IPS DF 6.9 (cell line): ENCODE results near the gene PGGT1B.
"Not testable (repeated sequence)": the region's sequence is repeated elsewhere in the genome, so short reads cannot be mapped to it uniquely, and the experiment has no call there.

Experiments
- DNase-seq: peaks from one replicate; pipeline ENCODE4 v3.0.0-alpha.2; 2013; ENCODE audit warnings: low read depth, low spot score
- H3K27ac ChIP-seq: one replicate; pipeline ENCODE4 v1.5.1; 2013; ENCODE audit warnings: low read length, control low read depth
- H3K27me3 ChIP-seq: 2 replicates; pipeline ENCODE4 v1.6.1; 2013; ENCODE audit warnings: mild to moderate bottlenecking, low read length; ENCODE audit not compliant: control insufficient read depth, insufficient read depth
- H3K36me3 ChIP-seq: 2 replicates; pipeline ENCODE4 v1.6.1; 2013; ENCODE audit warnings: low read length; ENCODE audit not compliant: control insufficient read depth, insufficient read depth
- H3K4me1 ChIP-seq: 2 replicates; pipeline ENCODE4 v1.6.1; 2013; ENCODE audit warnings: low read length; ENCODE audit not compliant: control insufficient read depth, insufficient read depth
- H3K4me3 ChIP-seq: 2 replicates; pipeline ENCODE4 v1.5.1; 2013; ENCODE audit warnings: mild to moderate bottlenecking, low read length
- H3K9me3 ChIP-seq: 2 replicates; pipeline ENCODE4 v1.6.1; 2013; ENCODE audit warnings: low read length, inconsistent platforms; ENCODE audit not compliant: control insufficient read depth, insufficient read depth
- WGBS: extraction: QIAGEN DNeasy Blood & Tissue Kit; methylation state at CpG from one replicate; pipeline ENCODE4 v1.1.7; 2013; ENCODE audit warnings: mixed read lengths, missing lambda C conversion rate; ENCODE audit not compliant: insufficient read length, insufficient coverage; 5-methylcytosine and 5-hydroxymethylcytosine counted together

The PGGT1B gene

DNA sequence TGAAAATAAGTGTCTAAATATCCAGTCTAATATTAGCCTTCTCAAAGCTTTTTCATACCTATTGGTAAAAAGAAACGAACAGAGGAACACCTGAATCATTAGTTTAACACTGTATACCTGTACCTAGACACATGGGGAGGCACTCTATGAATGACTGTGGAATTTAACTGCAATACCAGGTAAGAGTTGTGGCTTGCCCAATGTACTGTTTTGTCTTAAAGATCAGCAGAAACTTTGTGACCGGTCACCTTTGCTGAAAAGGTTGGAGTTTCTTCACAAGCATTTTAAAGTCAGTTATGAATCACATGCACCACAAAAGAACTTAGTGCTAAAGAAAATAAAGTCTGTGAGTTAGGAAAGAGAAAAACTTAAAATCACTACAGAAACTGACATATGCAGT lies 2.4 kb downstream of the PGGT1B start:
- no peak overlapping the region for H3K27ac ChIP-seq
- no peaks in the 10 kb centered on the region for H3K36me3 ChIP-seq
- no peaks in the 10 kb centered on the region for H3K4me1 ChIP-seq
- no CpG with 5 or more reads among the region's 2 CpGs for WGBS
- no peak for DNase-seq
- no peaks in the 10 kb centered on the region for H3K27me3 ChIP-seq
- H3K9me3 ChIP-seq: no peaks in the 10 kb centered on the region
- H3K4me3 ChIP-seq: no peak overlapping the region

DNA sequence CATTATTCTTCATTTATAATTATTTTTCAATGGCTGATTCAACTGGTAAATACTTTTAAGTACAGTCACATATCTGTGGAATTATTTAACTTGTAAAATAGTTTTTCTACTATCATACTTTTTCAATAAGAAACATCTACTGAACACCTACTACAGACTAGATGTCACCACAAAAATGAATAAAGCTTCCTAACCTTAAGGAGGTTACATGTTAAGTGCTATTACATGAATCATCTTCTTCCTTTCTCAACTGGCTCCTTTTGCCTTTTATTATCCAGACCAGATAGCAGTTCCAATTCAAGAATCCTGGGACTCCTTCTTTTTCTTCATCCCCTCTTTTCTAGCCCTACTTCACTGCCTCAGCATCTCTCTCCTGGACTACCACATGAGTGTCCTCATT lies 4.7 kb downstream of the PGGT1B start:
- no peak for DNase-seq
- Histone ChIP-seq H3K36me3 (no peaks in the 10 kb centered on the region), H3K4me1 (no peaks in the 10 kb centered on the region), H3K27ac (no peak overlapping the region), H3K4me3 (no peak overlapping the region), H3K9me3 (no peaks in the 10 kb centered on the region), H3K27me3 (no peaks in the 10 kb centered on the region)

DNA sequence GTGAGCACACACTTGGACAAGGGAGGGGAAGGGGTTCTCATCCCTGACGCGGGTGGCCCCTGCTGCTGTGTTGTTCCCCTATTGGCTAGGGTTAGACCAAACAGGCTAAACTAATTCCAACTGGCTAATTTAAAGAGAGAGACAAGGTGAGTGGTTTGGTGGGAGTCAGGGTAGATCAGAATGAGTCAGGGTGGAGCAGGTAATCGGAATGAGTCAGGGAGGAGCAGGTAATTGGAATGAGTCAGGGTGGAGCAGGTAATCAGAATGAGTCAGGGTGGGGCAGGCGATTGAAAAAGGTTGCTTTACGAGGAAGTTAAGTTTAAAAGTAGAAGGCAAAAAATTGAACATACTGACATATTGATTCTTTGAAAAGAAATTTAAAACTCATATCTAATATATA lies 13.3 kb downstream of the PGGT1B start:
- H3K27ac ChIP-seq, H3K9me3 ChIP-seq, DNase-seq, H3K27me3 ChIP-seq, H3K4me3 ChIP-seq, H3K4me1 ChIP-seq, H3K36me3 ChIP-seq: not testable (repeated sequence)
- no CpG with 5 or more reads among the region's 5 CpGs for WGBS

DNA sequence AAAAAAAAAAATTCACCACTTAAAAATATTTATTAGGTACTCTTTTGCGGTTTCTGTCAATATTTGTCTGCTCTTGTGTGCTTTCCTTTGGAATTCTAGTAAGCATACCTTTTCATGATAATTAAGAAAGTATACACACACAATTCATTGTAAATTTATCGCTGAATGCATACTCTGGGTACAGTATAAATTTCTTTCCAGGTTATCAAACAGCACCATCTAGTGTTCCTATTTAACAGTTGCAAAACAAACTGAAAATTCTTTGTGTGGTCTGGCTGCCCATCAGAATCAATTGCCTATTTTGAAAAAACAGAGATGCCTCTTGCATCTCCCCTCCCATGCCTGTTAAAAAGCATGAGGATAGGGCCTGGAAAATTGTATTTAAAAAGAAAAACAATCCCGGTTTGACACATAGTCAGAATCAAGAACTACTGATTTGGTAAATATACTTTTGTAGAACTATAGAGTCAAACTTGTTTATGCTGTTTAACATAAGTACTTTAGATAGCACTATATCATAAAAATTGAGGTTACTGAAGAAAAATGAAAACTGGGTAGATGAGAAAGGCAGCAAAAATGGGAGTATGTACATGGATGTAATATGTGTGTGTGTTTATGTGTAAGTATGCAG lies 16.2 kb downstream of the PGGT1B start:
- no CpG with 5 or more reads among the region's 3 CpGs for WGBS
- DNase-seq: no peak
- H3K4me3 ChIP-seq: no peak overlapping the region
- no peak overlapping the region for H3K27ac ChIP-seq
- no peaks in the 10 kb centered on the region; the same call in 1 of the 2 replicates for H3K27me3 ChIP-seq
- H3K36me3 ChIP-seq: no peaks in the 10 kb centered on the region
- H3K4me1 ChIP-seq: no peaks in the 10 kb centered on the region
- H3K9me3 ChIP-seq: no peaks in the 10 kb centered on the region

DNA sequence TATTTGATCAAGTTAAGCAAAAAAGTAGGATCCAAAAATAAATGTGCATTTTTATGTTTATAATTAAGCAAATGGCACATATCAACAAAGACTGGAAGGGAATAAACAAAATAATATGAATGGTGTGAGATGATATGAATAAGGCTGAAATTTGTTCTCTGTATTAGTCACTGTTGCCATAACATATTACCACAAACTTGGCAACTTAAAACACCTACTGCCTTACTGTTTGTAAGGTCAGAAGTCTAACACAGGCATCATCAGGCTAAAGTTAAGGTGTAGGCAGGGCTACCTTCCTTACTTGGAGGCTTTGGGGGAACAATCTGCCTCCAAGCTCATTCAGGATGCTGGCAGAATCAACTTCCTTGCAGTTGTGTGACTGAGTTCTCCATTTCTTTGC lies 19.3 kb downstream of the PGGT1B start:
- H3K4me1 ChIP-seq: no peaks in the 10 kb centered on the region
- no peak for DNase-seq
- no peak overlapping the region for H3K27ac ChIP-seq
- no peaks in the 10 kb centered on the region; the same call in 1 of the 2 replicates for H3K27me3 ChIP-seq
- H3K4me3 ChIP-seq: no peak overlapping the region
- H3K36me3 ChIP-seq: no peaks in the 10 kb centered on the region
- H3K9me3 ChIP-seq: no peaks in the 10 kb centered on the region

DNA sequence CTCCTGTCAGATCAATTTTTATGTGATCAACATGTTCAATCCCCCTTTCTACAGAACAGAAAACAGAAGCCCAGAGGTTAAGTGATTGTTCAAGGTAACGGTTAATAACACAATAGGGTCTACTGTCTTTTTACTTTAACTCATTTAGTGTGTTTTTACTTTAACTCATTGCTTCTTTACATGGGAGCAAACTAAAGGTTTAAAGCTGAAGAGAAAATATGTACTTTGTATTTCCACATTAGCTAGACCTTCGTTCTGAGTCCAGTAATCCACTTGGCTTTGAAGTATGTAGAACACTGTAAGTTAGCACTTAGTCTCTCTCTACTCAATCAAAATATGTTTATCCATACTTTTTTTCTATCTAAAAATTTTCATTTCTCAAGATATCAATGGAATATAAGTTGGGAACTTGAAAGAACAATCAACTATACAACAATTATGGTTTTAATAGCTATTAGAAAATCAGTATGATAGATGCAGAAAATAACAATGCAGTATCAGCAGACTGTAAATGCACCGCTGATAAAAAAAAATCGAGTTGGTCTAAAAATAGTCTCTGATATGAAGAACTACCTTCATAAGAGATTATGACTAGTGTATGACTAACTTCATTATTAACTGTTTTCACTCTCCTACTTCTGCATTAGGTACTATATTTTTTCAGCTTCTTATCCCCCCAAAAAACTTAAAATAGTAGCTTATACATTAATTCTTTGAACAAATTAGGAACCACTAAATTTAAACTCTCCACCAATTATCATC lies 20.6 kb downstream of the PGGT1B start:
- Histone ChIP-seq H3K36me3 (no peaks in the 10 kb centered on the region), H3K27me3 (no peaks in the 10 kb centered on the region; the same call in 1 of the 2 replicates), H3K27ac (no peak overlapping the region), H3K4me1 (no peaks in the 10 kb centered on the region), H3K9me3 (no peaks in the 10 kb centered on the region), H3K4me3 (no peak overlapping the region)
- no peak for DNase-seq
- WGBS: no CpG with 5 or more reads among the region's 4 CpGs

DNA sequence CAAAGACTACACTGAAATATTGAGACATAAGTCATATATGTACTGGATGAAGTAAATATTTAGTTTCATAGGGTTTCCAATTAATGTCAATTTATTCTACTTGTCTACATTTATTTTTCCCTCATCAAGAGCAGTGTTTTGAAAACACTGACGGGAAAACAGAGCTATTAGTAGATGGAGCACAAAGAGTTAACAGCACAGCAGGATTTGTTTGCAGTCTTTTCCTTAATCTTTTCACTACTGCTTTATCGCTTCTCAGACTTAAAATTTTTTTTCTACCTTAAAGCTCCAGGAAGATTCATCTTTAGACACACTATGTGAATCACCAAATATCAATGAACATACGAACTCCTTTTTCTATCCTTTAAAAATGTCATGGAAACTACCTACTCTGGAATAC lies 25.6 kb downstream of the PGGT1B start:
- WGBS: 100% methylated on average over 1 of the region's 3 CpGs
- no peak for DNase-seq
- Histone ChIP-seq H3K4me3 (no peak overlapping the region), H3K27me3 (no peaks in the 10 kb centered on the region), H3K9me3 (no peaks in the 10 kb centered on the region), H3K4me1 (no peaks in the 10 kb centered on the region), H3K36me3 (no peaks in the 10 kb centered on the region), H3K27ac (no peak overlapping the region)

DNA sequence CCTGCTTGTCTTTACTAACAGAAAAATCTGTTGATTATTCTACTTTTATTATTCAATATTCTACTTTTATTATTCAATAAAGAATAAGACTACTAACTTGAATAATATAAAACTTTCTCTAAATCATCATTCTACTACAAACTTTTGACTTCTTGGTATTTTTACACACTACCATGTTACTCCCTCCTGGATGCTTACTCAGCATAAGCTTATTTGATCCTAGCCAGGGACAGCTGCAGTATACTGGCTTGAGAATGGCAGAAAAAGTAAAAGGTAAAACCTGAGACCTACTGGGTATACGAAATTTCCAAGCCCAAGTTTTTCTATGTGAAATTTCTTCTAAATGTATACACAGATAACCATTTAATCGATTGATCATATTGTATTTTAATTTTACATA lies 26.1 kb downstream of the PGGT1B start:
- Histone ChIP-seq H3K4me1 (no peaks in the 10 kb centered on the region), H3K36me3 (no peaks in the 10 kb centered on the region), H3K4me3 (no peak overlapping the region), H3K27ac (no peak overlapping the region), H3K27me3 (no peaks in the 10 kb centered on the region), H3K9me3 (no peaks in the 10 kb centered on the region)
- WGBS: no CpG with 5 or more reads among the region's 2 CpGs
- no peak for DNase-seq

DNA sequence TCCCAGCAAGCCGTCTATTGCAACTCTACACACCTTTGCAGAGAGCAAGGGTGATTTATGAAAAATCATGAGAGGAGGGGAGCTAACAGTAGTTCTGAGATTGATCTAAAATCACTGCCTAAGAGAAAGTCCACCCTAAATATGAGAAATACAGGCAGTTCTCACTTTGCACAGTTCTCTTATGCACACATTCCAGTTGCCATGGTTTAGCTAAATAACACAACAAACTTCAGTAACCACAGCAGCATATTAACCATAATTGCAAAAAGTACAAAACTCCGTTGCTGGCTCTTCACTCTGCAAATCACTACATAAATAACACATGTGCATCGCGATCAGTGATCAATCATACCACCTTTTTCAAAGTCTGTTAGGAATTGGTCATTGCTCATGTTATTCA lies 31.1 kb downstream of the PGGT1B start:
- Histone ChIP-seq H3K27me3 (no peaks in the 10 kb centered on the region), H3K27ac (no peak overlapping the region), H3K36me3 (no peaks in the 10 kb centered on the region; the same call in 1 of the 2 replicates), H3K4me1 (no peaks in the 10 kb centered on the region), H3K4me3 (no peak overlapping the region), H3K9me3 (no peaks in the 10 kb centered on the region)
- DNase-seq: no peak
- no CpG with 5 or more reads among the region's 4 CpGs for WGBS

DNA sequence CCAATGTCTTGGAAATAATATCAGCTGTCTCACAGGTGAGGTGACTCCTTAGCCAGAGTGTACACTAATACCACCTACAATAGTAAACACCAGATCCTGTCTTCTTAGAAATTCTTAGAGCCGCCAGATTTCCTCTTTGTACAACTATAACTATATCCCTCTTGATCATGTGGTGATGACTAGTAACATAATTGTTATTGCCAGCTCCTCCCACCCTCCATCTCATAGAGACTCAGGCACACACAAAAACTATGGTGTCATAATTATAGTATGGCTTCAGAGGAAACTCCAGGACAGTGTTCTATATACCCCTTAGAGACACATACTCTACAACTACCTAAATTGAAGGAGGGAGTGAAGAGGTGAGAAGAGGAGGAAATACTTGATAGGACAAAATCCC lies 33.1 kb downstream of the PGGT1B start:
- WGBS: no CpG with 5 or more reads among the region's 1 CpG
- Histone ChIP-seq H3K27ac (no peak overlapping the region), H3K9me3 (no peaks in the 10 kb centered on the region), H3K4me3 (no peak overlapping the region), H3K4me1 (no peaks in the 10 kb centered on the region), H3K27me3 (no peaks in the 10 kb centered on the region), H3K36me3 (no peaks in the 10 kb centered on the region; the same call in 1 of the 2 replicates)
- no peak for DNase-seq

DNA sequence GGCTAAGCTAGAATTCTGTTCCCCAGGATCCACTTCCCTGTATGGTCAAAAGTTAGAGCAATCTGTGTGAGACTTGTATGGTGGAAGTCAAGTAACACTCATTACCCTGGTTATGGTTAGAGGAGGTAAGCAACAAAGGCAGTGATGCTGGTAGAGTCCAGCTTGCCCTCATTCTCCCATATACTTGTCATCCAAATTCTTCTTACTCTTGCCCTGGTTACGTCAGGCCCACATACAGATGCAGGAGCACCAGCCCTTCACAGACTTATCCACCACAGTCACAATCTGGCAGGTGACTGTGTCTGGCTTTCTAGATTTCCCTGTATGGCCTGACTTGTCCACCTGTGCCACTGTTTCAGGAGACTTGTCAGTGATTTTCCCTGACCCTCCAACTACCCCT lies 35.4 kb downstream of the PGGT1B start:
- Histone ChIP-seq H3K9me3 (no peaks in the 10 kb centered on the region), H3K36me3 (no peaks in the 10 kb centered on the region; the same call in 1 of the 2 replicates), H3K4me1 (no peaks in the 10 kb centered on the region), H3K27me3 (no peaks in the 10 kb centered on the region), H3K4me3 (no peak overlapping the region), H3K27ac (no peak overlapping the region)
- no CpG with 5 or more reads among the region's 1 CpG for WGBS
- no peak for DNase-seq
